ENCODE measurements around the gene PLOD1. TPM values are rescaled to one million over a fixed set of nuclear protein-coding genes. Genes with fewer than 3 reads are reported as not detected.

Gene PLOD1
- total and polyA plus RNA-seq, 2 of the 13 experiments (the other 11 are each of a cell fraction or from before 2014, with no cell fraction given), result 70.1 to 318 TPM

GRCh38 chr1:11960715-11961114 is 26.2 kb downstream of the PLOD1 start:
- no peaks in the 10 kb centered on the region for H3K9me3 ChIP-seq (ENCODE audit: low read length)
- CTCF ChIA-PET (ENCODE audit: low intra/inter-chr PET ratio, low total read pairs), result no interaction called here
- WGBS (ENCODE audit: low lambda C conversion rate), result 81% methylated on average over 6 of the region's 6 CpGs
- peaks cover 20% of the 10 kb centered on the region for H3K4me1 ChIP-seq (ENCODE audit: insufficient read depth, low read length)
- POLR2A ChIA-PET, result interaction anchor here (1.5 to 1.9 kb wide), 2 partner anchors 19 to 51 kb away, joined by 3 to 6 read pairs; no protein-coding TSS in a partner anchor
- ATAC-seq, result no peak
- TF ChIP-seq IRF2 (CRISPR knock-in tag; IDR thresholded peaks at IDR 0.05), result no peak
- TF ChIP-seq ZNF768 (CRISPR knock-in tag; IDR thresholded peaks at IDR 0.05), result peak; percentile 94
- 0 out of 2 replicates have a peak, but pooled peaks have one; percentile 13 for TF ChIP-seq ZMYM3 (CRISPR knock-in tag; IDR thresholded peaks at IDR 0.05)
- 0 out of 2 replicates have a peak, but pooled peaks have one; percentile 35 for TF ChIP-seq HNRNPL (IDR thresholded peaks at IDR 0.05; ENCODE audit: low read depth, low read length)
- no peak for FAIRE-seq
- no peak overlapping the region for H3K9ac ChIP-seq (ENCODE audit: insufficient read depth, low read depth, low read length)
- H2AFZ ChIP-seq (ENCODE audit: low read length), result no peak overlapping the region
- H3K79me2 ChIP-seq (ENCODE audit: insufficient read depth, low read length), result no peaks in the 10 kb centered on the region
- H4K20me1 ChIP-seq (ENCODE audit: insufficient read depth, low read length), result no peaks in the 10 kb centered on the region
- peak overlapping the region; percentile 44 for H3K27ac ChIP-seq (ENCODE audit: extremely low read length, insufficient read depth, low read length)
- BruUV-seq (replicated peaks), result no TSS peak
- intact Hi-C loops (cut with micrococcal nuclease; ENCODE audit: unreplicated experiment) (no loop called here), in situ Hi-C loops (cut with HindIII; ENCODE audit: extremely low pct_ligation_motif_present, low pct_unique_long_range_greater_than_20kb) (loop anchor here (5.0 to 10.0 kb wide), 2 partner anchors 48 to 126 kb away; no protein-coding TSS in a partner anchor)
- H3K4me3 ChIP-seq (replicated peaks in 1 of 3; ENCODE audit: insufficient read depth in 1 of 3, low read depth in 2 of 3, low read length in 3 of 3), result no peak overlapping the region
- H3K27me3 ChIP-seq (ENCODE audit: control insufficient read depth in 1 of 2, insufficient read depth in 2 of 2, low read length in 2 of 2), result no peaks in the 10 kb centered on the region
- peaks cover 29 to 65% of the 10 kb centered on the region in 2 experiments for H3K36me3 ChIP-seq (replicated peaks in 1 of 2; ENCODE audit: control insufficient read depth in 1 of 2, insufficient read depth in 2 of 2, low read length in 2 of 2)
- DNase-seq (ENCODE audit: low spot score), result no peak
- H3K4me2 ChIP-seq (ENCODE audit: low read depth, low read length), result no peak overlapping the region

DNA sequence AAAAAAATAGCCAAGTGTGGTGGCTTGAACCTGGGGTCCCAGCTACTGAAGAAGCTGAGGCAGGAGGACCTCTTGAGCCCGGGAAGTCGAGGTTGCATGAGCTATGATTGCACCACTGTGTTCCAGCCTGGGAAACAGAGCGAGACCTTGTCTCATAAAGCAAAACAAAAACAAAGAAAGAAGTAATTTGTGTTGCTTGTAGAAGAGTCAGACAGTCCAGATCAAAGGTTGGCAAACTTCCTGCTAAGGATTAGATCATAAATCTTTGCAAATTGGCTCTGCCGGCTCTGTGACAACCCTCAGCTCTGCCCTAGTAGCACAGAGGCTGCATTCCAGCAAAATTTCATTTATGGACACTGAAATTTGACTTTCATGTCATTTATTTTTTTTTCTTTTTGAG is 26.7 kb downstream of the PLOD1 start:
- no peaks in the 10 kb centered on the region for H4K20me1 ChIP-seq (ENCODE audit: insufficient read depth, low read length)
- in situ Hi-C loops (cut with HindIII; ENCODE audit: extremely low pct_ligation_motif_present, low pct_unique_long_range_greater_than_20kb) (loop anchor here (5.0 to 10.0 kb wide), 2 partner anchors 49 to 126 kb away; no protein-coding TSS in a partner anchor), intact Hi-C loops (cut with micrococcal nuclease; ENCODE audit: unreplicated experiment) (no loop called here)
- FAIRE-seq, result no peak
- peak; percentile 24; the same call in 1 of the 3 replicates for ATAC-seq
- H3K4me3 ChIP-seq (replicated peaks in 1 of 3; ENCODE audit: insufficient read depth in 1 of 3, low read depth in 2 of 3, low read length in 3 of 3), result no peak overlapping the region
- no peak overlapping the region for H3K9ac ChIP-seq (ENCODE audit: insufficient read depth, low read depth, low read length)
- H3K4me1 ChIP-seq (ENCODE audit: insufficient read depth, low read length), result peaks cover 20% of the 10 kb centered on the region
- no peaks in the 10 kb centered on the region for H3K79me2 ChIP-seq (ENCODE audit: insufficient read depth, low read length)
- H3K27ac ChIP-seq (ENCODE audit: extremely low read length, insufficient read depth, low read length), result peak overlapping the region; percentile 44
- no peak overlapping the region for H2AFZ ChIP-seq (ENCODE audit: low read length)
- BruUV-seq (replicated peaks), result no TSS peak
- H3K9me3 ChIP-seq (ENCODE audit: low read length), result no peaks in the 10 kb centered on the region
- WGBS (ENCODE audit: low lambda C conversion rate), result 31% methylated on average over 4 of the region's 4 CpGs
- POLR2A ChIA-PET, result interaction anchor here (0.8 to 1.9 kb wide), 4 partner anchors 19 to 53 kb away, joined by 3 to 6 read pairs (median 3); partner anchors contain the start of gene PLOD1
- CTCF ChIA-PET (ENCODE audit: low intra/inter-chr PET ratio, low total read pairs), result no interaction called here
- H3K27me3 ChIP-seq (ENCODE audit: control insufficient read depth in 1 of 2, insufficient read depth in 2 of 2, low read length in 2 of 2), result no peaks in the 10 kb centered on the region
- H3K4me2 ChIP-seq (ENCODE audit: low read depth, low read length), result 0 out of 2 replicates have a peak overlapping the region, but pooled peaks have one; percentile 9
- peaks cover 32 to 69% of the 10 kb centered on the region in 2 experiments for H3K36me3 ChIP-seq (replicated peaks in 1 of 2; ENCODE audit: control insufficient read depth in 1 of 2, insufficient read depth in 2 of 2, low read length in 2 of 2)
- DNase-seq (ENCODE audit: low spot score), result peak; percentile 42
- peak; percentile 53; the same call in 1 of the 2 replicates for TF ChIP-seq ELF3 (CRISPR knock-in tag; IDR thresholded peaks at IDR 0.05)
- peak; percentile 45; the same call in 1 of the 2 replicates for TF ChIP-seq ETV5 (CRISPR knock-in tag; IDR thresholded peaks at IDR 0.05; ENCODE audit: borderline replicate concordance)
- TF ChIP-seq CEBPB (IDR thresholded peaks at IDR 0.05; ENCODE audit: borderline replicate concordance, low read depth, low read length), result peak; percentile 38; the same call in 1 of the 2 replicates
- TF ChIP-seq RBM39 (IDR thresholded peaks at IDR 0.05; ENCODE audit: low read depth, low read length, poor library complexity, severe bottlenecking), result no peak
- 0 out of 2 replicates have a peak, but pooled peaks have one; percentile 23 for TF ChIP-seq PPARG (CRISPR knock-in tag; conservative IDR thresholded peaks at IDR 0.05)
- no peak for TF ChIP-seq PCBP2 (optimal IDR thresholded peaks at IDR 0.05; ENCODE audit: low read depth, low read length, poor library complexity, severe bottlenecking)
- TF ChIP-seq TCF7 (IDR thresholded peaks at IDR 0.05; ENCODE audit: low read depth), result peak; percentile 25; the same call in 1 of the 2 replicates
- TF ChIP-seq SALL1 (CRISPR knock-in tag; IDR thresholded peaks at IDR 0.05), result peak; percentile 33
- TF ChIP-seq MED1 (CRISPR knock-in tag; IDR thresholded peaks at IDR 0.05), result peak; percentile 28; the same call in 1 of the 2 replicates
- peak; percentile 46; the same call in 1 of the 2 replicates for TF ChIP-seq SAP130 (CRISPR knock-in tag; IDR thresholded peaks at IDR 0.05; ENCODE audit: low read depth)
- TF ChIP-seq TIGD3 (CRISPR knock-in tag; IDR thresholded peaks at IDR 0.05; ENCODE audit: borderline replicate concordance), result no peak
- no peak for TF ChIP-seq TARDBP (CRISPR knock-in tag; IDR thresholded peaks at IDR 0.05)
